Measurements from ENCODE around the gene DDO. TPM values are rescaled to one million over a fixed set of nuclear protein-coding genes. Genes with fewer than 3 reads are reported as not detected.

DDO gene, protein sequence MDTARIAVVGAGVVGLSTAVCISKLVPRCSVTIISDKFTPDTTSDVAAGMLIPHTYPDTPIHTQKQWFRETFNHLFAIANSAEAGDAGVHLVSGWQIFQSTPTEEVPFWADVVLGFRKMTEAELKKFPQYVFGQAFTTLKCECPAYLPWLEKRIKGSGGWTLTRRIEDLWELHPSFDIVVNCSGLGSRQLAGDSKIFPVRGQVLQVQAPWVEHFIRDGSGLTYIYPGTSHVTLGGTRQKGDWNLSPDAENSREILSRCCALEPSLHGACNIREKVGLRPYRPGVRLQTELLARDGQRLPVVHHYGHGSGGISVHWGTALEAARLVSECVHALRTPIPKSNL
- 0.36 TPM in 1 of 2 replicates, not detected in the other for total RNA-seq

DNA sequence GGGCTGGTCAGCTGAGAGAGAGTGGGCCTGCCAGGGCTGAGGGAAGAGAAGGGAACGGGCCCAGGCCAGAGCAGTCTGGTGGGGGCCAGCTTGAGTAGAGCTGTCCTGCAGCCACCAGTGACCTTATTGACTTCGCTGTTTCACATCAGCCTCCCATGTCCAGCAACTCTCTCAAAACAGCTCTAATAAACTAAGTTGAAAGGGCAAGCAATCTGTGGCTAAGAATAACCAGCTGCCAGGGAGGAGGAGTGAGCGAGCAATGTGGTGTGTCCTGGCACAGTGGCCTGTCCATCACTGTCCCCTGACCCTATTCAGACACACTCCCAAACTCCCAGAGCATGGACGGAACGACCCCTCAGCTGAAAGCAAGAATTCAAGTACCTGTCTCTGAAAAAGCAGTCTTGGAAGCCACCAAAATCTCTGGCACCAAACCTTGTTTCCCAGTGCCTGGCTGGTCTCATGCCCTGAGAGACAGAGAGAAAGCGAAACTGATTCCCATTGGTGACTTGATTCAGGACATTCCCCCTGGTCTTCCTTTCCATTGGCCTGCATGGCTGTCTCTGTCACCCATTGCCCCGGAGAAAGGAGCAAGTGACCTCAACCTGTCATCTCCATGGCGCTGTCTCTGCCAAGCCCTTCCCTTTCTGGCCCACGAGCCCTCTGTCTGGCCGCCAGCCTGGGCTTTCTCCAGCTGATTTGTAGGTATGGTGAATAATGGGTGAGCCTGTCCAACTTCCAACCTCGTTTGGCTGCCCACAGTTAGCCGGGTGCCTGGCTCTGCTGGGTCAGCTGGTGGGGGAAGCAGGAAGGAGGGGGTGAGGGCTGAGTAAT, at the start of gene DDO:
DDO (minus strand) TSS at position 490 of the 831 bp plus-strand sequence. CDS start 2,113 bp downstream, outside the sequence.

GRCh38 chr6:110357664-110358552, 57.5 kb downstream of the DDO start, which contains the start of gene METTL24:
Gene METTL24, minus strand, starts transcription at chr6:110358349. Its CDS starts 77 bp downstream, at chr6:110358272.

Other genes starting within 250 kb of the DDO start
- 17.4 and 21.9 TPM in 2 replicates for gene WASF1, start 235.9 kb downstream of the DDO start, total RNA-seq
- 36.3 and 37.0 TPM in 2 replicates for gene CDC40, start 235.1 kb downstream of the DDO start, total RNA-seq
- not detected in 2 replicates for gene METTL24, start 57.2 kb downstream of the DDO start, total RNA-seq
- gene SLC22A16, start 61.0 kb upstream of the DDO start, total RNA-seq: not detected in 2 replicates

All from thoracic aorta endothelial cell (primary cell).